K562 (cell line): ENCODE results near the gene CEP70. TPM values are rescaled to one million over a fixed set of nuclear protein-coding genes. Genes with fewer than 3 reads are reported as not detected.

ENCODE experiments used
- ATAC-seq: fragments of 200-7000 bp; cut with Tn5 transposase; 3 replicates; pipeline ENCODE4 v1.9.1; 2020; ENCODE audit warnings: moderate library complexity
- BruUV-seq: library from RNA; stranded (reverse); fragments of 400-500 nt; replicated peaks from 2 replicates; lab custom pipeline; 2021; lab: Mats Ljungman, UMichigan
- CTCF ChIA-PET: fragments of 300-600 bp; formaldehyde crosslinking; extraction: SDS; loops from one replicate; lab custom pipeline; 2021; ENCODE audit warnings: low intra/inter-chr PET ratio; lab: Yijun Ruan, JAX
- POLR2A ChIA-PET: fragments of 300-600, 350-650 bp; sonication (Branson Sonifier 250); formaldehyde crosslinking; extraction: SDS; loops from one replicate; lab custom pipeline; 2021; ENCODE audit warnings: antibody characterized with exemption, inconsistent platforms; lab: Yijun Ruan, JAX
- DNase-seq, 4 experiments: peaks; one replicate each; pipeline versions ENCODE4 v3.0.0 to v3.0.0-alpha.2; 2011 to 2018; ENCODE audit warnings: low spot score in 3 of 4, mixed read lengths in 3 of 4; ENCODE audit errors: extremely low read depth in 1 of 4
- FAIRE-seq: peaks from 2 replicates; lab custom pipeline; 2011; peaks lifted over from hg19 to GRCh38; lab: Jason Lieb, UNC
- H2AFZ ChIP-seq: 2 replicates; pipeline ENCODE4 v1.6.0; 2011; ENCODE audit warnings: low read depth, low read length, control low read depth, inconsistent platforms
- H3K27ac ChIP-seq: fragments of 200-600 bp; 3 replicates; pipeline ENCODE4 v1.8.0; 2011; ENCODE audit warnings: low read depth, mild to moderate bottlenecking, control low read depth, inconsistent platforms, low read length, moderate library complexity, mixed read lengths; ENCODE audit errors: extremely low read depth
- H3K27me3 ChIP-seq, 2 experiments: fragments of 300-600 bp in 1 of 2; 2 replicates in 1 of 2; 3 replicates in 1 of 2; pipeline versions ENCODE4 v1.6.0 to v1.8.0; 2011; ENCODE audit warnings: inconsistent platforms in 2 of 2, low read length in 2 of 2, mild to moderate bottlenecking in 1 of 2, mixed read lengths in 1 of 2, moderate library complexity in 1 of 2; ENCODE audit not compliant: control insufficient read depth in 2 of 2, insufficient read depth in 2 of 2
- H3K36me3 ChIP-seq: fragments of 300-600 bp; 3 replicates; pipeline ENCODE4 v1.8.0; 2011; ENCODE audit warnings: mild to moderate bottlenecking, low read length, inconsistent platforms; ENCODE audit not compliant: control insufficient read depth, insufficient read depth
- H3K4me1 ChIP-seq, 2 experiments: fragments of 200-600 bp in 1 of 2; replicated peaks in 1 of 2; 2 replicates in 1 of 2; 3 replicates in 1 of 2; pipeline versions ENCODE4 v1.5.1 to v1.8.0; 2011; ENCODE audit warnings: inconsistent platforms in 2 of 2, low read length in 2 of 2, mild to moderate bottlenecking in 1 of 2, mixed read lengths in 1 of 2, moderate library complexity in 1 of 2; ENCODE audit not compliant: control insufficient read depth in 2 of 2, insufficient read depth in 2 of 2
- H3K4me2 ChIP-seq: 2 replicates; pipeline ENCODE4 v1.6.1; 2011; ENCODE audit warnings: low read length, control low read depth, inconsistent platforms, mixed read lengths; ENCODE audit not compliant: insufficient read depth
- H3K4me3 ChIP-seq: fragments of 200-600 bp; sonication (generic), shearing (Covaris generic); 2 replicates; pipeline ENCODE4 v1.5.1; 2016; ENCODE audit warnings: control low read depth, inconsistent platforms
- H3K79me2 ChIP-seq: fragments of 200-600 bp; 3 replicates; pipeline ENCODE4 v1.8.0; 2011; ENCODE audit warnings: low read length, inconsistent platforms; ENCODE audit not compliant: control insufficient read depth, insufficient read depth
- H3K9ac ChIP-seq, 2 experiments: 2 replicates each; pipeline versions ENCODE4 v1.6.0 to v1.6.1; 2011; ENCODE audit warnings: low read depth in 2 of 2, low read length in 2 of 2, control low read depth in 1 of 2, inconsistent platforms in 1 of 2, mild to moderate bottlenecking in 1 of 2, mixed read lengths in 1 of 2; ENCODE audit not compliant: insufficient read depth in 1 of 2
- H3K9me1 ChIP-seq: one replicate; pipeline ENCODE4 v1.6.0; 2011; ENCODE audit warnings: inconsistent platforms, mild to moderate bottlenecking, low read length, moderate library complexity; ENCODE audit not compliant: control insufficient read depth, insufficient read depth
- H3K9me3 ChIP-seq: replicated peaks from 2 replicates; pipeline ENCODE4 v1.5.1; 2011; ENCODE audit warnings: low read depth, low read length, inconsistent platforms; ENCODE audit not compliant: control insufficient read depth, insufficient read depth
- H4K20me1 ChIP-seq: replicated peaks from 2 replicates; pipeline ENCODE4 v1.6.1; 2011; ENCODE audit warnings: low read length, inconsistent platforms, mixed read lengths; ENCODE audit not compliant: control insufficient read depth, insufficient read depth
- CBX5 ChIP-seq: IDR thresholded peaks from 2 replicates; pipeline ENCODE4 v1.6.1; 2014; ENCODE audit warnings: low read depth, borderline replicate concordance
- CREM ChIP-seq: IDR thresholded peaks from 2 replicates; pipeline ENCODE4 v1.6.1; 2014; ENCODE audit warnings: antibody characterized with exemption, low read depth
- ELF1 ChIP-seq: fragments of 200-800 bp; sonication (Bioruptor generic); IDR thresholded peaks from 2 replicates; pipeline ENCODE4 v1.6.1; 2016; ENCODE audit warnings: missing genetic modification characterization, missing compliant biosample characterization
- WGBS: fragments of 100-300 bp; shearing (Covaris generic); methylation state at CpG from one replicate; pipeline ENCODE4 v1.1.6; 2016; ENCODE audit warnings: low coverage, mixed read lengths; ENCODE audit not compliant: insufficient coverage; ENCODE audit errors: missing lambda C conversion rate; 5-methylcytosine and 5-hydroxymethylcytosine counted together
- in situ Hi-C: fragments of 300-500 bp; cut with MboI; formaldehyde crosslinking; loops from 4 replicates; pipeline ENCODE4 v1.15.0; 2018; ENCODE audit warnings: inconsistent platforms, mixed read lengths
- intact Hi-C: fragments of 100-400 bp; cut with micrococcal nuclease; formaldehyde crosslinking; loops from 2 replicates; pipeline ENCODE4 v1.14.2; 2022
- polyA plus RNA-seq, 8 experiments: library from polyadenylated mRNA; depleted of rRNA in 4 of 8; stranded (reverse) in 5 of 8; unstranded in 3 of 8; fragments of >200 nt; fragmentation: Nextera tagmentation in 2 of 8; fragmentation: Illumina TruSeq in 1 of 8; extraction: Ambion mirVana in 2 of 8; extraction: Trizol in 1 of 8; gene quantifications; 2 replicates each; pipeline versions ENCODE4 v1.2.1 to v1.2.3, GENCODE V29; 2011 to 2014; ENCODE audit warnings: inconsistent platforms in 1 of 8, missing spikeins in 1 of 8
- total RNA-seq, 7 experiments: library from RNA; depleted of rRNA in 6 of 7; stranded (reverse); fragments of >200 nt in 6 of 7; fragmentation: Illumina TruSeq in 2 of 7; extraction: Trizol in 2 of 7; gene quantifications; 2 replicates each; pipeline versions ENCODE4 v1.2.1 to v1.2.3, GENCODE V29; 2011 to 2021; ENCODE audit warnings: low replicate concordance in 1 of 7
- TF ChIP-seq, protein P1 (sequence below): conservative IDR thresholded peaks from 2 replicates; pipeline ENCODE4 v1.6.1; 2011; ENCODE audit warnings: low read depth, mild to moderate bottlenecking, low read length; ENCODE audit not compliant: control insufficient read depth
- TF ChIP-seq, protein P2 (sequence below): fragments of 250-450 bp; sonication (Bioruptor Pico); IDR thresholded peaks from 2 replicates; pipeline ENCODE4 v1.8.0; 2022; ENCODE audit warnings: moderate library complexity, mild to moderate bottlenecking, inconsistent platforms

Gene CEP70
- total and polyA plus RNA-seq, 9 of the 15 experiments (the other 6 are each of a cell fraction or from before 2014, with no cell fraction given), result 16.1 to 31.5 (median 23.4) TPM

DNA sequence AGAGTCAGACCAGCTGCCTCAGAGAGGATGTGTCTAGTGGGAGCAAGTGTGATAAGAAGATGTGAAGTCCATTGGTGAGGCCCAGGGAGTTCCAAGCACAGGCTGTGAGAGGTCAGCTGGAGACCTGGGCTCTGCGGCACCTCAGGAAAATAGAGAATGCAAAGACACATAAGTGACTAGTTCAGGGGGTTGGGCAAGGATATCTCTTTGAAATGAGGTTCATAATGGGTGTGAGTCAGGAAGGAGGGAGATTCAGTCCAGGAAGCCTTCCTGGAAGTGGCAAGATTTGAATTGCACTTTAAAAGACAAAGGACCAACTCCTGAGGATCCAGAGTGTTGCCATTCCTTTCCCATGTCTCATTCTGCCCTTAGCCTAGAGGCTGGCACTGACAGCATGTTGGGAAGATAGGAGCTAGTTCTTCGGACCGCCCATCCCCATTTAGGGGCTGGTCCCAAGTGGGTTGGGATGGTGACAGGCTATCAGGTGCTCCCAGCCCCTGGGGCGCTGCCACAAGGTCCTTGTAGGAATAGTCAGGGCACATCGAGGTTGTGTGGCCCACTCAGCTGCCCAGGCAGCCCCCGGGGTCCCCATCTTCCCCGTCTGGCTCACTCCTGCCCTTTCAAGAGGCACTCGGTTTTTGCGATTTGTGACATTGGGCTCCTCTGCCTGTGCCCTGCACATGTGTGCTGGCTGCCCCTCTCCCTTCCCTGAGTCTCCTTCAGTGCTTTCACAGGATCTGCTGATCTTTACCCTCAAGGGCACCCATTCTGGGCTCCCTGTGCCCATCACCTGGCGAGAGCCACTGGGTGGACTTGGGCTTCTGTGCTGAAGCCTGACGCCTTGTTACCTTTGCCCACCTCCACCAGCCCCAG is 136.0 kb downstream of the CEP70 start (continued):
- TF ChIP-seq CBX5, result no peak
- no peak for TF ChIP-seq ELF1 (tag)
- TF ChIP-seq, protein P1, sequence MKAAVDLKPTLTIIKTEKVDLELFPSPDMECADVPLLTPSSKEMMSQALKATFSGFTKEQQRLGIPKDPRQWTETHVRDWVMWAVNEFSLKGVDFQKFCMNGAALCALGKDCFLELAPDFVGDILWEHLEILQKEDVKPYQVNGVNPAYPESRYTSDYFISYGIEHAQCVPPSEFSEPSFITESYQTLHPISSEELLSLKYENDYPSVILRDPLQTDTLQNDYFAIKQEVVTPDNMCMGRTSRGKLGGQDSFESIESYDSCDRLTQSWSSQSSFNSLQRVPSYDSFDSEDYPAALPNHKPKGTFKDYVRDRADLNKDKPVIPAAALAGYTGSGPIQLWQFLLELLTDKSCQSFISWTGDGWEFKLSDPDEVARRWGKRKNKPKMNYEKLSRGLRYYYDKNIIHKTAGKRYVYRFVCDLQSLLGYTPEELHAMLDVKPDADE, result no peak

DNA sequence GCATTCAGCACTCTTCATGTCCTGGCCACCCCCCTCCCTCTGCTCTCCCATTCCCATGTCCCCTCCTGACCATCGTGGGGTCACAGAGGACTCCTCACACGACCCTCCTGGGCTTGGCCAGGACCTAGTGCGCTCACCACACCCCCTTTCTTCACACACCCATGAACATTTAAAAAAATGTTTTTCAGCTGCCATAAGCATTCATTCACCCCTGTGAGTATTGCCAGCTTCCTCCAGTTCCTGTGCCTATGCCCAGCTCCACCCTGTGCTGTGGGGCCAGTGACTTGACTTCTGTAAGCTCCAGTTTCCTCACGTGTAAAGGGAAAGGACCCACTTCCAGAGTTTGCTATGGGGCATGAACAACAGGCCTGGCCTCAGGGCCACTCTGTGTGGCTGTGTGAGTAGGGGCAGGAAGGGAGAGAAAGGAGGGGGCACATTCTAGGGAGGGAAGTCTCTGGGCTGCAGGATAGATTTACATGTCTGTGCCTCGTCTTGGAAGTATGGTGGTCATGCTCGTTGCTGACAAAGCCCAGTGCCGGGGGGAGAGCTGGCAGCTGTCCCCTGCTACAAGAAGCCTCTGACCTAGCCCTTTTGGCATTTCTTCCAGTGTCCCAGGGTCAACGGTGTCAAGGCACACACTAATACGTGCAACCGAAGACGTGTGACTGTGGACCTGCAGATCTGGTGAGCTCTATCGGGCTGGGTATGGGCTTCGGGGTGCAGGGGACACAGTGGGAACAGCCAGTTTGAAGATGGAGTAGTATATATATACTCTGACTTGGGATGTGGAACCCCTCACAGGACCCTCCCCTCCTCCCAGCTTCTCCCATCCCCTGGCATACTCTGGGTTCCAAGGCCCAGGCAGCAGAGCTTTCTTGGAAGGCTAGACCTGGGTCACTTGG is 136.8 kb downstream of the CEP70 start:
- ChIA-PET POLR2A (interaction anchor here (0.6 kb wide), 3 partner anchors 34 to 1804 kb away, joined by 3 read pairs; no protein-coding TSS in a partner anchor), CTCF (no interaction called here)
- H3K4me3 ChIP-seq, result no peak overlapping the region
- no peak for TF ChIP-seq CREM
- TF ChIP-seq, protein P2, sequence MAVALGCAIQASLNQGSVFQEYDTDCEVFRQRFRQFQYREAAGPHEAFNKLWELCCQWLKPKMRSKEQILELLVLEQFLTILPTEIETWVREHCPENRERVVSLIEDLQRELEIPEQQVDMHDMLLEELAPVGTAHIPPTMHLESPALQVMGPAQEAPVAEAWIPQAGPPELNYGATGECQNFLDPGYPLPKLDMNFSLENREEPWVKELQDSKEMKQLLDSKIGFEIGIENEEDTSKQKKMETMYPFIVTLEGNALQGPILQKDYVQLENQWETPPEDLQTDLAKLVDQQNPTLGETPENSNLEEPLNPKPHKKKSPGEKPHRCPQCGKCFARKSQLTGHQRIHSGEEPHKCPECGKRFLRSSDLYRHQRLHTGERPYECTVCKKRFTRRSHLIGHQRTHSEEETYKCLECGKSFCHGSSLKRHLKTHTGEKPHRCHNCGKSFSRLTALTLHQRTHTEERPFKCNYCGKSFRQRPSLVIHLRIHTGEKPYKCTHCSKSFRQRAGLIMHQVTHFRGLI (CRISPR knock-in tag), result no peak
- no peak overlapping the region for H3K4me2 ChIP-seq
- no peaks in the 10 kb centered on the region for H3K9me3 ChIP-seq
- no peak overlapping the region for H2AFZ ChIP-seq
- FAIRE-seq (no peak), DNase-seq (no peak), ATAC-seq (no peak)
- H3K27me3 ChIP-seq, result peaks cover 0 to 48% of the 10 kb centered on the region in 2 experiments; a peak in 3 of 5 replicates
- H3K79me2 ChIP-seq, result no peaks in the 10 kb centered on the region
- no peak overlapping the region for H3K9ac ChIP-seq
- H3K36me3 ChIP-seq, result no peaks in the 10 kb centered on the region
- H3K27ac ChIP-seq, result no peak overlapping the region
- intact Hi-C loops (no loop called here), in situ Hi-C loops (no loop called here)
- 0 out of 2 replicates have a peak, but pooled peaks cover 4% of the 10 kb centered on the region for H4K20me1 ChIP-seq
- H3K4me1 ChIP-seq, result peaks cover 0 to 4% of the 10 kb centered on the region in 2 experiments; a peak in 2 of 5 replicates
- no peaks in the 10 kb centered on the region for H3K9me1 ChIP-seq
- 9% methylated on average over 12 of the region's 13 CpGs for WGBS
- no TSS peak for BruUV-seq
